Type B pancreatic cell (in vitro differentiated cells): ENCODE data around the gene RAI1. TPM values are rescaled to one million over a fixed set of nuclear protein-coding genes. Genes with fewer than 3 reads are reported as not detected.
A peak's percentile ranks its signal among the peaks of the same experiment; 100 is the strongest.

ENCODE experiments used
- DNase-seq: peaks from one replicate; pipeline ENCODE4 v3.0.0; 2021; ENCODE audit warnings: mixed read lengths; ENCODE audit not compliant: unreplicated experiment; ENCODE audit errors: extremely low spot score
- H3K27ac Mint-ChIP-seq: 2 replicates; pipeline ENCODE4 v1.8.0; 2021; ENCODE audit warnings: mild to moderate bottlenecking, mixed read lengths
- H3K27me3 Mint-ChIP-seq: 2 replicates; pipeline ENCODE4 v1.8.0; 2021; ENCODE audit warnings: mixed read lengths
- H3K36me3 Mint-ChIP-seq: 2 replicates; pipeline ENCODE4 v1.8.0; 2021; ENCODE audit warnings: mixed read lengths
- H3K4me1 Mint-ChIP-seq: one replicate; pipeline ENCODE4 v1.8.0; 2021; ENCODE audit warnings: mixed read lengths; ENCODE audit not compliant: unreplicated experiment
- H3K4me3 Mint-ChIP-seq: 2 replicates; pipeline ENCODE4 v1.8.0; 2021; ENCODE audit warnings: mild to moderate bottlenecking, mixed read lengths
- H3K9me3 Mint-ChIP-seq: 2 replicates; pipeline ENCODE4 v1.8.0; 2021; ENCODE audit warnings: mixed read lengths
- total RNA-seq: library from RNA; stranded (reverse); gene quantifications from 2 replicates; pipeline ENCODE4 v1.2.1, GENCODE V29; 2021; ENCODE audit warnings: low replicate concordance
- TF ChIP-seq, protein P1 (sequence below): fragments of 200-600 bp; sonication (generic); conservative IDR thresholded peaks from 2 replicates; pipeline ENCODE4 v1.5.0; 2021; ENCODE audit warnings: antibody characterized with exemption, mild to moderate bottlenecking

RAI1 gene
- total RNA-seq, 1 donor from 2014 or later, result 61.1 TPM

DNA sequence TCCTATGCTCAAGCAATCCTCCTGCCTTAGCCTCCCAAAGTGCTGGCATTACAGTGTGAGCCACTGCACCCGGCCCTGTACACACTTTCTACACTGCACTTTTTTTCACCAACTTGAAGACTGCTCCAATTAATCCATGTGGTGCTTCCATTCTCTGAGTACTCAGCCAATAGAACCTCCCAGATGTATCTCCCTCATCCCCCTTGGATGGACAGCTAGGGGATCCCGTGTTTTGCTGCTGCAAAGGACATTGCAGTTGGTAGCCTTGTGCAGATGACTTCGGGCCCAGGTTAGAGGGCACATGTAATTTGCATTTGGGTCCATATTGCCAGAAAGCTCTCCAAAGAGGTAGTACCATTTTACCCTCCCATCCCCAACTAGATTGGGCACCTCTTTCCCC lies 95.6 kb downstream of the RAI1 start:
- Mint-ChIP-seq H3K4me1 (peaks cover 40% of the 10 kb centered on the region), H3K9me3 (no peaks in the 10 kb centered on the region), H3K36me3 (no peaks in the 10 kb centered on the region), H3K4me3 (no peak overlapping the region), H3K27me3 (no peaks in the 10 kb centered on the region), H3K27ac (peak overlapping the region; percentile 39)
- DNase-seq, result no peak
- TF ChIP-seq, protein P1, sequence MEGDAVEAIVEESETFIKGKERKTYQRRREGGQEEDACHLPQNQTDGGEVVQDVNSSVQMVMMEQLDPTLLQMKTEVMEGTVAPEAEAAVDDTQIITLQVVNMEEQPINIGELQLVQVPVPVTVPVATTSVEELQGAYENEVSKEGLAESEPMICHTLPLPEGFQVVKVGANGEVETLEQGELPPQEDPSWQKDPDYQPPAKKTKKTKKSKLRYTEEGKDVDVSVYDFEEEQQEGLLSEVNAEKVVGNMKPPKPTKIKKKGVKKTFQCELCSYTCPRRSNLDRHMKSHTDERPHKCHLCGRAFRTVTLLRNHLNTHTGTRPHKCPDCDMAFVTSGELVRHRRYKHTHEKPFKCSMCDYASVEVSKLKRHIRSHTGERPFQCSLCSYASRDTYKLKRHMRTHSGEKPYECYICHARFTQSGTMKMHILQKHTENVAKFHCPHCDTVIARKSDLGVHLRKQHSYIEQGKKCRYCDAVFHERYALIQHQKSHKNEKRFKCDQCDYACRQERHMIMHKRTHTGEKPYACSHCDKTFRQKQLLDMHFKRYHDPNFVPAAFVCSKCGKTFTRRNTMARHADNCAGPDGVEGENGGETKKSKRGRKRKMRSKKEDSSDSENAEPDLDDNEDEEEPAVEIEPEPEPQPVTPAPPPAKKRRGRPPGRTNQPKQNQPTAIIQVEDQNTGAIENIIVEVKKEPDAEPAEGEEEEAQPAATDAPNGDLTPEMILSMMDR, result no peak

DNA sequence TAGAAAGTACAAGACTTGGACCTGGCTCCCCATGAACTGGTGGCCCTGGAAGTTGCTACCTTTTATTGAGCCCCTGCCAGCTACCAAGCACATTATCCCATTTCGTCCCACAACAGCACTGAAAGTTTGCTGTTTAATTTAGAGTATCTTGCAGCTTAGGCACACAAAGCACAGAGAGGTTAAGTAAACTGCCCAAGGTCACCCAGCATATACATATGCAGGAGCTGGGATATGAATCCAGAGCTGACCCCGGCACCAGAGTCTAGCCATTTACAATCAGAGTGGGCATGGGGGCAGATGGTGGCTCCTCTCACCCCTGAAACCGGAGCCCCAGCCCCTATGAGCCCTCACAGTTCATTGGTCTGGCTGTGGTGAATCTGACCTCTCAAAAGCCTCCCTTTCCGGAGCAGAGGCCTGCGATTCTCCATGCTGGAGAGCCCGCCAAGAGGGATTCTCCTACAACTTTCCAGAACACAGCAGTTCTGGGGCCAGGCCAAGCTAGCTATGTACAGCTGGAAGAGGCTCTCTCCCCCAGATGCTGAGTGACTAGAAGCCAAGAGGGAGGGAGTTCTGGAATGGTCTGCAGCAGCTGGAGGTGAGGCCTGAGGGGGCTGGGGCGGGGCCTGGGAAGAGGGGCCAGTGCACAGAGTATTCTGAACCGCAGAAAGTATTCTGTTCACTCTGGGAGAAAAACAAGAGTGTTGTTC lies 97.2 kb downstream of the RAI1 start:
- H3K27me3 Mint-ChIP-seq, result no peaks in the 10 kb centered on the region
- H3K4me1 Mint-ChIP-seq, result peaks cover 32% of the 10 kb centered on the region
- H3K4me3 Mint-ChIP-seq, result peak overlapping the region; percentile 54
- TF ChIP-seq, protein P1, result no peak
- no peaks in the 10 kb centered on the region for H3K9me3 Mint-ChIP-seq
- peak overlapping the region; percentile 21 for H3K27ac Mint-ChIP-seq
- no peaks in the 10 kb centered on the region for H3K36me3 Mint-ChIP-seq
- DNase-seq, result no peak

DNA sequence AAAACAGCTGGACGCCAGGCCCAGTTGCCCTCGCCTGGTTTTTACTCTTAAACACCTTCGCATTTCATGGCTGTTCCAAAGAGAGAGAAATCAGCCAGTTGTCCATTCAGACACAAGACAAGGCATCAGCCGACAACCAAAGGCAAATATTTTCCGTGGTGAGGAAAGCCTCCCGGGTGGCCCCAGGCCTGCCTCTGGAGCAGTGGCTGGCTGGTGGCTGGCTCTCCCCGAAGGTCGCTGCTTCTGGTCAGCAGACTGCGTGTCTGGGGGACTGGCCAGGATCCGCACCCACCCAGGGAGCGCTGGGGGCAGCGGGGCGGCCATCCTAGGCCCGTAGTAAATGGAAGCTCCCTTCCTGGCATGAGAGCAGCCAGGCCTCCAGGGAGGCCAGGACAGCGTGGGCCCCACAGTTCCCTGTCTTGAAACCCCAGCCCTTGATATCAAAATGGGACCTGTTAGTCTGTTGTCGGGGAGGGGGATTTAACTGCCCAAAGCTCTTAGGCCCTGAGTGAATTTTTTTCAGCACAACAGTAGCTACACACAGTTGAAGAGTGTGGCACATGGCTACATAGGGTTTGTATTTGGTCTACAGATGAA lies 97.9 kb downstream of the RAI1 start:
- DNase-seq, result no peak
- peak overlapping the region; percentile 54 for H3K4me3 Mint-ChIP-seq
- TF ChIP-seq, protein P1, result no peak
- no peaks in the 10 kb centered on the region for H3K36me3 Mint-ChIP-seq
- H3K27ac Mint-ChIP-seq, result no peak overlapping the region
- H3K4me1 Mint-ChIP-seq, result peaks cover 32% of the 10 kb centered on the region
- H3K27me3 Mint-ChIP-seq, result no peaks in the 10 kb centered on the region
- H3K9me3 Mint-ChIP-seq, result no peaks in the 10 kb centered on the region

DNA sequence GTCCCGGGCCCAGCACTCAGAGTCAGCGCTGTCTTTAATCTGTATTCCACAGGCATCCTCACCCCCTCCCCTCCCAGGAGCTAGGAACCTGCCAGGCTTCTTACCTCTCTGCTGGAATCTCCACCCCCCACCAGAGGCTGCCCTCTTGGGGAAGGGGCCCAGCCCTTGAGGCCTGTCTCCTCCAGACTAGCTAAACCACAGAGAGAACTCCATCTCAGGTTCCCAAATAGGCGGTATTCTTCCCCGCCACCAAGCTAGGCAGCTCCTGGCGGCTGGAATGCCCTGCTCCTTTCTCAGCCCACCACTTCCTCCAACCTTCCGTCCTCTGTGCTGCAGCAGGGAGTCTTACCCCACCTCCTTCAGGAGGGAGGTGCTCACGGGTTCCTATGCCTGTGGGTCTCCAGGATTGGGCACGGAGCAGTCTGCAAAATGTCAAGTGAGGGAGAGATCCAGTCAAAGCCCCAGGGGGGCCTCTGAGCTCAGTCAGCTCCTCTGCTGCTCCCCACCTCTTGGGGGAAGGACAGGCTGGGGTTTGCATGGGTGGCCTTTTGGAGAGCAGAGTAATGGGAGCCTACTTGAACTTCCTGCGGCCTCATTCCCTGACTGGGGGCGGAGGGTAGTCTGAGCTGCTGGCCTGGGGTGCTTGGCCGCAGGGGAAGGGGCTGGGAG lies 99.8 kb downstream of the RAI1 start:
- no peaks in the 10 kb centered on the region for H3K36me3 Mint-ChIP-seq
- H3K9me3 Mint-ChIP-seq, result no peaks in the 10 kb centered on the region
- no peaks in the 10 kb centered on the region for H3K27me3 Mint-ChIP-seq
- H3K27ac Mint-ChIP-seq, result peak overlapping the region; percentile 95
- TF ChIP-seq, protein P1, result peak; percentile 67
- DNase-seq, result no peak
- peak overlapping the region; percentile 89 for H3K4me3 Mint-ChIP-seq
- peaks cover 46% of the 10 kb centered on the region for H3K4me1 Mint-ChIP-seq

DNA sequence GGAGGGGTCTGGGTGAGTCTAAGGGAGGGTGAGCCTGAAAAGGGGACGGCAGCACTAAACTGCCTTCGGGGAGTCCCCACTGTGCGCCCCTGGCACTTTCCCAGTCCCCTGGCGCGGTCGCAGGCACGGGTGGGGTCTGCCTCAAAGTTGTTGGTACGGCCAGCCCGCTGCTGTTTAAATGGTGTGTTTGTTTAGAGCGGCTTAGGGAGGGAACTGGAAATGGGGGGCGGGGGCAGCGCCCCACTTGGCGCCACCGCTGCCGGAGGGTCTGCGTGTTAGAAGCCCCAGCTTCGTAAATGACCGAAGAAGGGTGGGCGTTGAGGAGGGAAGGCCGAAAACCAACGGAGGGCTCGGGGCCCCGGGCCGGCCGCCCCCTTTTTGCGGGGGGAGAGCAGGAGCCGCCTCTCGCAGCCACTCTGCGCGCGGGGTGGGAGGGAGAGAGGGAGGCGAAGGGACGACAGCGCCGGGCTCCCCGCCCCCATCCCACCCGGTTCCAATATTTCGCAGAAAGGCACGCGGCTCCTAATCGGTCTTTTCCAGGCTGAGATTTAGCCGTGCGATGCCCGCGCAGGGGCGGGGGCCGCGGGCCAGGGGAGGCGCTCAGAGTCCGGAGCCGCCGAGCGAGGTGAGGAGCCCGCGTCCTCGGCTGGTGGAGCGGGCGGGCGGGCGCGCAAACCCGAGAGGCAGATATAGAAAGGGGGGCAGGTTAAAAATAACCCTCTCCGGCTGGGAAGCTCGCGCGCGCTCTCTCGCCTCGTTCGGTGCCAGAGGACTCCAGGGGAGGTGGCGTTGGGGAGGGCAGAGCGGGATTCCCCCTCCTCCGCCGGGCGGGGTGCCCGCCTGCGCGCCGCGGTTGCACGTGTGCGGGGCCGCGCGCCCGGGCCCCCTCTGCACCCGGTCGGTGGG lies 100.6 kb downstream of the RAI1 start:
- Mint-ChIP-seq H3K27ac (peak overlapping the region; percentile 95), H3K4me1 (peaks cover 48% of the 10 kb centered on the region), H3K9me3 (no peaks in the 10 kb centered on the region), H3K27me3 (no peaks in the 10 kb centered on the region), H3K4me3 (peak overlapping the region; percentile 89), H3K36me3 (no peaks in the 10 kb centered on the region)
- TF ChIP-seq, protein P1, result no peak
- DNase-seq, result peak; percentile 83
